H9 (cell line): ENCODE measurements around the gene EGLN3. TPM values are rescaled to one million over a fixed set of nuclear protein-coding genes. Genes with fewer than 3 reads are reported as not detected.

Source experiments
- DNase-seq: peaks from one replicate; pipeline ENCODE4 v3.0.0-alpha.2; 2017
- H2AFZ ChIP-seq: one replicate; pipeline ENCODE4 v1.6.1; 2013; ENCODE audit warnings: mild to moderate bottlenecking, low read length, control low read depth, moderate library complexity
- H2AK5ac ChIP-seq: 2 replicates; pipeline ENCODE4 v1.6.1; 2013; ENCODE audit warnings: low read length, control low read depth, mixed read lengths; ENCODE audit not compliant: insufficient read length
- H2BK120ac ChIP-seq: one replicate; pipeline ENCODE4 v1.6.1; 2013; ENCODE audit warnings: low read depth, mild to moderate bottlenecking, low read length, control low read depth, inconsistent platforms; ENCODE audit not compliant: poor library complexity, severe bottlenecking
- H2BK12ac ChIP-seq: 2 replicates; pipeline ENCODE4 v1.6.1; 2013; ENCODE audit warnings: low read length, control low read depth, mixed read lengths, low read depth; ENCODE audit not compliant: insufficient read length
- H2BK15ac ChIP-seq: 2 replicates; pipeline ENCODE4 v1.6.1; 2013; ENCODE audit warnings: low read depth, low read length, control low read depth
- H2BK20ac ChIP-seq: one replicate; pipeline ENCODE4 v1.6.1; 2013; ENCODE audit warnings: low read depth, mild to moderate bottlenecking, low read length, control low read depth, inconsistent platforms; ENCODE audit not compliant: poor library complexity, severe bottlenecking
- H2BK5ac ChIP-seq: 2 replicates; pipeline ENCODE4 v1.6.1; 2013; ENCODE audit warnings: low read length, control low read depth, mixed read lengths; ENCODE audit not compliant: insufficient read length
- H3K14ac ChIP-seq: 2 replicates; pipeline ENCODE4 v1.6.1; 2013; ENCODE audit warnings: low read length, control low read depth; ENCODE audit not compliant: insufficient read depth
- H3K18ac ChIP-seq: 2 replicates; pipeline ENCODE4 v1.6.1; 2013; ENCODE audit warnings: low read depth, mild to moderate bottlenecking, mixed read lengths, low read length, control low read depth; ENCODE audit not compliant: insufficient read length
- H3K23ac ChIP-seq: 2 replicates; pipeline ENCODE4 v1.6.1; 2013; ENCODE audit warnings: low read length, control low read depth, mixed read lengths, low read depth; ENCODE audit not compliant: insufficient read length
- H3K23me2 ChIP-seq: 2 replicates; pipeline ENCODE4 v1.6.1; 2013; ENCODE audit warnings: low read depth, mild to moderate bottlenecking, mixed read lengths, low read length, control low read depth; ENCODE audit not compliant: insufficient read length, poor library complexity, severe bottlenecking
- H3K27ac ChIP-seq: 2 replicates; pipeline ENCODE4 v1.5.1; 2013; ENCODE audit warnings: low read length, control low read depth, mixed read lengths, low read depth; ENCODE audit not compliant: insufficient read length
- H3K27me3 ChIP-seq: 2 replicates; pipeline ENCODE4 v1.6.1; 2013; ENCODE audit warnings: low read length, control low read depth, inconsistent platforms; ENCODE audit not compliant: insufficient read depth
- H3K4ac ChIP-seq: 2 replicates; pipeline ENCODE4 v1.6.1; 2013; ENCODE audit warnings: low read depth, mild to moderate bottlenecking, control low read depth, inconsistent platforms, low read length, moderate library complexity
- H3K4me1 ChIP-seq: 2 replicates; pipeline ENCODE4 v1.6.1; 2013; ENCODE audit warnings: low read length, control low read depth, inconsistent platforms; ENCODE audit not compliant: insufficient read depth
- H3K4me2 ChIP-seq: 2 replicates; pipeline ENCODE4 v1.6.1; 2013; ENCODE audit warnings: low read length, control low read depth, mixed read lengths; ENCODE audit not compliant: insufficient read length, insufficient read depth
- H3K56ac ChIP-seq: 2 replicates; pipeline ENCODE4 v1.6.1; 2013; ENCODE audit warnings: low read depth, mild to moderate bottlenecking, mixed read lengths, low read length, control low read depth; ENCODE audit not compliant: insufficient read length
- H3K79me1 ChIP-seq: 2 replicates; pipeline ENCODE4 v1.6.1; 2013; ENCODE audit warnings: low read depth, mild to moderate bottlenecking, moderate library complexity, low read length, control low read depth, inconsistent platforms; ENCODE audit not compliant: insufficient read depth, poor library complexity, severe bottlenecking
- H3K79me2 ChIP-seq: 2 replicates; pipeline ENCODE4 v1.6.1; 2013; ENCODE audit warnings: low read length, control low read depth, inconsistent platforms; ENCODE audit not compliant: insufficient read depth
- H3K9ac ChIP-seq: 2 replicates; pipeline ENCODE4 v1.6.1; 2013; ENCODE audit warnings: low read length, control low read depth, mixed read lengths; ENCODE audit not compliant: insufficient read length; ENCODE audit errors: extremely low read depth
- H3K9me3 ChIP-seq: one replicate; pipeline ENCODE4 v1.6.1; 2013; ENCODE audit warnings: low read depth, low read length, inconsistent platforms; ENCODE audit not compliant: control insufficient read depth
- H3T11ph ChIP-seq: one replicate; pipeline ENCODE4 v1.6.1; 2013; ENCODE audit warnings: mild to moderate bottlenecking, low read length, control low read depth, inconsistent platforms
- H4K20me1 ChIP-seq: one replicate; pipeline ENCODE4 v1.6.1; 2013; ENCODE audit not compliant: control insufficient read depth, insufficient read length, insufficient read depth
- H4K5ac ChIP-seq: 2 replicates; pipeline ENCODE4 v1.6.1; 2013; ENCODE audit warnings: low read depth, mild to moderate bottlenecking, mixed read lengths, low read length, control low read depth; ENCODE audit not compliant: insufficient read length
- H4K8ac ChIP-seq: replicated peaks from 2 replicates; pipeline ENCODE4 v1.6.1; 2013; ENCODE audit warnings: low read length, control low read depth, mixed read lengths, low read depth; ENCODE audit not compliant: insufficient read length
- H4K91ac ChIP-seq: 2 replicates; pipeline ENCODE4 v1.6.1; 2013; ENCODE audit warnings: low read depth, mild to moderate bottlenecking, moderate library complexity, mixed read lengths, low read length, control low read depth; ENCODE audit not compliant: insufficient read length
- H3K27ac Mint-ChIP-seq, 3 experiments: 2 replicates in 2 of 3; 3 replicates in 1 of 3; pipeline ENCODE4 v1.8.0; 2020 to 2021; ENCODE audit warnings: mixed read lengths in 3 of 3, mild to moderate bottlenecking in 1 of 3, moderate library complexity in 1 of 3
- H3K27me3 Mint-ChIP-seq: 2 replicates; pipeline ENCODE4 v1.8.0; 2021; ENCODE audit warnings: low read depth, mild to moderate bottlenecking, moderate library complexity, mixed read lengths
- H3K36me3 Mint-ChIP-seq, 3 experiments: 2 replicates in 2 of 3; 3 replicates in 1 of 3; pipeline ENCODE4 v1.8.0; 2020 to 2021; ENCODE audit warnings: low read depth in 3 of 3, mixed read lengths in 3 of 3; ENCODE audit not compliant: insufficient read depth in 1 of 3
- H3K4me1 Mint-ChIP-seq, 2 experiments: 2 replicates each; pipeline ENCODE4 v1.8.0; 2020; ENCODE audit warnings: mixed read lengths in 2 of 2
- H3K4me3 Mint-ChIP-seq, 2 experiments: 2 replicates in 1 of 2; 3 replicates in 1 of 2; pipeline ENCODE4 v1.8.0; 2020 to 2021; ENCODE audit warnings: mild to moderate bottlenecking in 2 of 2, mixed read lengths in 2 of 2, moderate library complexity in 1 of 2
- H3K9me3 Mint-ChIP-seq, 2 experiments: 2 replicates in 1 of 2; 3 replicates in 1 of 2; pipeline ENCODE4 v1.8.0; 2020; ENCODE audit warnings: mild to moderate bottlenecking in 2 of 2, mixed read lengths in 2 of 2, moderate library complexity in 1 of 2
- WGBS: extraction: QIAGEN DNeasy Blood & Tissue Kit; methylation state at CpG from one replicate; pipeline ENCODE4 v1.1.7; 2013; ENCODE audit warnings: missing lambda C conversion rate, low lambda C conversion rate, mixed read lengths; ENCODE audit not compliant: insufficient read length; ENCODE audit errors: extremely low coverage; 5-methylcytosine and 5-hydroxymethylcytosine counted together
- total RNA-seq: library from RNA; stranded (reverse); gene quantifications from 2 replicates; pipeline ENCODE4 v1.2.1, GENCODE V29; 2021
- TF ChIP-seq, protein P1 (sequence below): fragments of 200-600 bp; sonication (generic); conservative IDR thresholded peaks from 3 replicates; pipeline ENCODE4 v1.8.0; 2021; ENCODE audit warnings: antibody characterized with exemption, mild to moderate bottlenecking

The EGLN3 gene
- total RNA-seq, 1 experiment from 2014 or later = 19.8 TPM

DNA sequence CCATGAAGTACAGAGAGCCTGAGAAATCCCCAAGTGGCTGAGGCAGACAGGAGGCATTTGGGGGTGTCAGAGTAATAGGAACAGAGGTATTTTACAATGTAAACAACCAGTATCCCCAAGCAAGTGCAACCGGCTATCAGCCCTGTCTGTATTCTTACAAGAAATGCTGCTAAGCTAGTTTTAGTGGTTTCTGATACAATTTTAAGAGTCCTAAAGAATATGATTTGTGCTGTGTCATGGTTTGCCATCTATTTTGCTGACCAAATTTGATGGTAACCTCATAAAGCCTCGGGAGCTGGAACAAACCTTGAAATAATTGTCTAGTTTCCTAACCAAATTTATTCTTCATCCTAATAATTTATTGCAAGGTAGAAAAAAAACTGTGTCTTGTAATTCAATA, 46.7 kb upstream of the EGLN3 start:
- Histone ChIP-seq H4K8ac (no peak overlapping the region), H3K18ac (no peak overlapping the region), H3K23me2 (no peaks in the 10 kb centered on the region), H3T11ph (no peak overlapping the region), H2BK12ac (no peak overlapping the region), H3K79me1 (no peaks in the 10 kb centered on the region), H3K14ac (no peak overlapping the region), H2AK5ac (no peak overlapping the region), H2BK5ac (no peak overlapping the region), H2BK20ac (no peak overlapping the region), H3K56ac (no peak overlapping the region), H3K79me2 (no peaks in the 10 kb centered on the region), H2AFZ (no peak overlapping the region), H2BK15ac (no peak overlapping the region; the same call in 1 of the 2 replicates), H3K23ac (no peak overlapping the region), H3K9ac (no peak overlapping the region), H3K9me3 (no peaks in the 10 kb centered on the region), H3K4ac (no peak overlapping the region), H4K91ac (no peak overlapping the region), H4K5ac (no peak overlapping the region), H3K4me1 (no peaks in the 10 kb centered on the region), H3K4me2 (no peak overlapping the region), H2BK120ac (no peak overlapping the region), H4K20me1 (no peaks in the 10 kb centered on the region), H3K27ac (no peak overlapping the region), H3K27me3 (no peaks in the 10 kb centered on the region)
- no peaks in the 10 kb centered on the region; the same call in 1 of the 2 replicates for H3K27me3 Mint-ChIP-seq
- no CpG with 5 or more reads among the region's 2 CpGs for WGBS
- H3K27ac Mint-ChIP-seq = no peak overlapping the region
- H3K36me3 Mint-ChIP-seq = no peaks in the 10 kb centered on the region
- TF ChIP-seq, protein P1, sequence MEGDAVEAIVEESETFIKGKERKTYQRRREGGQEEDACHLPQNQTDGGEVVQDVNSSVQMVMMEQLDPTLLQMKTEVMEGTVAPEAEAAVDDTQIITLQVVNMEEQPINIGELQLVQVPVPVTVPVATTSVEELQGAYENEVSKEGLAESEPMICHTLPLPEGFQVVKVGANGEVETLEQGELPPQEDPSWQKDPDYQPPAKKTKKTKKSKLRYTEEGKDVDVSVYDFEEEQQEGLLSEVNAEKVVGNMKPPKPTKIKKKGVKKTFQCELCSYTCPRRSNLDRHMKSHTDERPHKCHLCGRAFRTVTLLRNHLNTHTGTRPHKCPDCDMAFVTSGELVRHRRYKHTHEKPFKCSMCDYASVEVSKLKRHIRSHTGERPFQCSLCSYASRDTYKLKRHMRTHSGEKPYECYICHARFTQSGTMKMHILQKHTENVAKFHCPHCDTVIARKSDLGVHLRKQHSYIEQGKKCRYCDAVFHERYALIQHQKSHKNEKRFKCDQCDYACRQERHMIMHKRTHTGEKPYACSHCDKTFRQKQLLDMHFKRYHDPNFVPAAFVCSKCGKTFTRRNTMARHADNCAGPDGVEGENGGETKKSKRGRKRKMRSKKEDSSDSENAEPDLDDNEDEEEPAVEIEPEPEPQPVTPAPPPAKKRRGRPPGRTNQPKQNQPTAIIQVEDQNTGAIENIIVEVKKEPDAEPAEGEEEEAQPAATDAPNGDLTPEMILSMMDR = no peak
- no peak overlapping the region for H3K4me3 Mint-ChIP-seq
- no peaks in the 10 kb centered on the region for H3K9me3 Mint-ChIP-seq
- DNase-seq = no peak
- no peaks in the 10 kb centered on the region for H3K4me1 Mint-ChIP-seq
